HG02852 (cell line): ENCODE results near the gene WWP2.
"Not testable (repeated sequence)": the region's sequence is repeated elsewhere in the genome, so short reads cannot be mapped to it uniquely, and the experiment has no call there.

Source experiments
- ATAC-seq: cut with Tn5 transposase; IDR thresholded peaks from one replicate; pipeline ENCODE4 v1.9.1; 2021; ENCODE audit warnings: mild to moderate bottlenecking, moderate library complexity; ENCODE audit not compliant: unreplicated experiment

Gene WWP2

GRCh38 chr16:69854776-69855175, 92.6 kb downstream of the WWP2 start:
- not testable (repeated sequence) for ATAC-seq

- no peak for ATAC-seq
These were observed 93.5 kb downstream of the WWP2 start for GRCh38 chr16:69855592-69855991.

- no peak for ATAC-seq
These were observed 96.3 kb downstream of the WWP2 start for GRCh38 chr16:69858191-69859104.

GRCh38 chr16:69859105-69859989, 97.2 kb downstream of the WWP2 start:
- ATAC-seq = no peak

GRCh38 chr16:69860233-69861231, 98.4 kb downstream of the WWP2 start:
- no peak for ATAC-seq

GRCh38 chr16:69861292-69862030, 99.3 kb downstream of the WWP2 start:
- ATAC-seq = no peak

GRCh38 chr16:69863401-69864281, 101.5 kb downstream of the WWP2 start:
- ATAC-seq = no peak

- no peak for ATAC-seq
These were observed 103.6 kb downstream of the WWP2 start for GRCh38 chr16:69865701-69866100.

- ATAC-seq = no peak
These were observed 105.8 kb downstream of the WWP2 start for GRCh38 chr16:69867784-69868560.

- no peak for ATAC-seq
These were observed 108.6 kb downstream of the WWP2 start for GRCh38 chr16:69870761-69871160.

GRCh38 chr16:69871708-69872107, 109.6 kb downstream of the WWP2 start:
- ATAC-seq = no peak

- no peak for ATAC-seq
These were observed 110.8 kb downstream of the WWP2 start for GRCh38 chr16:69872888-69873287.

GRCh38 chr16:69873783-69874182, 111.7 kb downstream of the WWP2 start:
- no peak for ATAC-seq

- no peak for ATAC-seq
These were observed 112.1 kb downstream of the WWP2 start for GRCh38 chr16:69874271-69874670.

- no peak for ATAC-seq
These were observed 118.6 kb downstream of the WWP2 start for GRCh38 chr16:69880640-69881133.

GRCh38 chr16:69881141-69881540, 119.0 kb downstream of the WWP2 start:
- no peak for ATAC-seq

GRCh38 chr16:69883744-69884143, 121.6 kb downstream of the WWP2 start:
- no peak for ATAC-seq

- no peak for ATAC-seq
These were observed 123.6 kb downstream of the WWP2 start for GRCh38 chr16:69885722-69886121.
